GM18502 (cell line): ENCODE results near the gene SCCPDH.
"Not testable (repeated sequence)": the region's sequence is repeated elsewhere in the genome, so short reads cannot be mapped to it uniquely, and the experiment has no call there.

Experiments
- ATAC-seq: cut with Tn5 transposase; IDR thresholded peaks from one replicate; pipeline ENCODE4 v1.9.1; 2021; ENCODE audit warnings: mild to moderate bottlenecking; ENCODE audit not compliant: unreplicated experiment, poor library complexity

The SCCPDH gene

GRCh38 chr1:246703581-246703980 is 20.6 kb upstream of the SCCPDH start:
- ATAC-seq, result no peak

- ATAC-seq, result no peak
Measured at GRCh38 chr1:246705368-246705767, 18.8 kb upstream of the SCCPDH start.

- ATAC-seq, result no peak
Measured at GRCh38 chr1:246708166-246708565, 16.0 kb upstream of the SCCPDH start.

GRCh38 chr1:246709196-246709595 is 15.0 kb upstream of the SCCPDH start:
- ATAC-seq, result no peak

- no peak for ATAC-seq
Measured at GRCh38 chr1:246709835-246710234, 14.4 kb upstream of the SCCPDH start.

GRCh38 chr1:246711548-246712003 is 12.6 kb upstream of the SCCPDH start:
- ATAC-seq, result no peak

- not testable (repeated sequence) for ATAC-seq
Measured at GRCh38 chr1:246712428-246712827, 11.8 kb upstream of the SCCPDH start.

GRCh38 chr1:246719361-246719760 is 4.8 kb upstream of the SCCPDH start:
- ATAC-seq, result not testable (repeated sequence)

- ATAC-seq, result not testable (repeated sequence)
Measured at GRCh38 chr1:246720814-246721213, 3.4 kb upstream of the SCCPDH start.

- no peak for ATAC-seq
Measured at GRCh38 chr1:246722720-246723119, 1.5 kb upstream of the SCCPDH start.

- peak; percentile 19 for ATAC-seq
Measured at GRCh38 chr1:246724731-246725095, 504 bp downstream of the SCCPDH start.

GRCh38 chr1:246725191-246725590 is 982 bp downstream of the SCCPDH start:
- no peak for ATAC-seq

GRCh38 chr1:246726255-246726679 is 2.1 kb downstream of the SCCPDH start:
- no peak for ATAC-seq

- ATAC-seq, result no peak
Measured at GRCh38 chr1:246726881-246727280, 2.7 kb downstream of the SCCPDH start.

- ATAC-seq, result no peak
Measured at GRCh38 chr1:246727594-246727993, 3.4 kb downstream of the SCCPDH start.

- no peak for ATAC-seq
Measured at GRCh38 chr1:246728311-246728710, 4.1 kb downstream of the SCCPDH start.

GRCh38 chr1:246729040-246729439 is 4.8 kb downstream of the SCCPDH start:
- ATAC-seq, result not testable (repeated sequence)

GRCh38 chr1:246730839-246731238 is 6.6 kb downstream of the SCCPDH start:
- no peak for ATAC-seq

- ATAC-seq, result not testable (repeated sequence)
Measured at GRCh38 chr1:246731873-246732272, 7.7 kb downstream of the SCCPDH start.

- no peak for ATAC-seq
Measured at GRCh38 chr1:246733704-246734103, 9.5 kb downstream of the SCCPDH start.

- ATAC-seq, result no peak
Measured at GRCh38 chr1:246734866-246735265, 10.7 kb downstream of the SCCPDH start.

- ATAC-seq, result no peak
Measured at GRCh38 chr1:246735735-246736134, 11.5 kb downstream of the SCCPDH start.

GRCh38 chr1:246742396-246742795 is 18.2 kb downstream of the SCCPDH start:
- ATAC-seq, result no peak
